K562 (cell line): Measurements from ENCODE around the gene CIAO2B. TPM values are rescaled to one million over a fixed set of nuclear protein-coding genes. Genes with fewer than 3 reads are reported as not detected.
A peak's percentile ranks its signal among the peaks of the same experiment; 100 is the strongest.

Experiments used
- CREM ChIP-seq: IDR thresholded peaks from 2 replicates; pipeline ENCODE4 v1.6.1; 2014; ENCODE audit warnings: antibody characterized with exemption, low read depth
- HMG20B ChIP-seq: fragments of 250-450 bp; sonication (Bioruptor Pico); IDR thresholded peaks from 2 replicates; pipeline ENCODE4 v1.5.0; 2021; ENCODE audit warnings: mild to moderate bottlenecking
- PPARD ChIP-seq: fragments of 250-450 bp; sonication (Bioruptor Pico); IDR thresholded peaks from 2 replicates; pipeline ENCODE4 v1.8.0; 2022; ENCODE audit warnings: inconsistent platforms, mild to moderate bottlenecking, moderate library complexity
- RBM25 ChIP-seq: fragments of 200-400 bp; formaldehyde crosslinking; IDR thresholded peaks from 2 replicates; pipeline ENCODE4 v1.6.1; 2018; ENCODE audit warnings: low read length, low read depth, moderate library complexity; ENCODE audit not compliant: severe bottlenecking
- SLC30A9 ChIP-seq: fragments of 250-450 bp; sonication (Bioruptor Pico); IDR thresholded peaks from 2 replicates; pipeline ENCODE4 v1.8.0; 2022; ENCODE audit warnings: mild to moderate bottlenecking, moderate library complexity
- XRCC5 ChIP-seq: fragments of 200-400 bp; formaldehyde crosslinking; IDR thresholded peaks from 2 replicates; pipeline ENCODE4 v1.6.1; 2017; ENCODE audit warnings: low read depth, mild to moderate bottlenecking, low read length
- ZNF121 ChIP-seq: sonication (generic); formaldehyde crosslinking; conservative IDR thresholded peaks from 2 replicates; pipeline ENCODE4 v1.8.0; 2022; ENCODE audit warnings: missing genetic modification reagents
- ZNF79 ChIP-seq: fragments of 250-450 bp; sonication (Bioruptor Pico); IDR thresholded peaks from 2 replicates; pipeline ENCODE4 v1.4.0; 2020; ENCODE audit warnings: low read depth, mild to moderate bottlenecking, moderate library complexity
- polyA plus RNA-seq, 8 experiments: library from polyadenylated mRNA; depleted of rRNA in 4 of 8; stranded (reverse) in 5 of 8; unstranded in 3 of 8; fragments of >200 nt; fragmentation: Nextera tagmentation in 2 of 8; fragmentation: Illumina TruSeq in 1 of 8; extraction: Ambion mirVana in 2 of 8; extraction: Trizol in 1 of 8; gene quantifications; 2 replicates each; pipeline versions ENCODE4 v1.2.1 to v1.2.3, GENCODE V29; 2011 to 2014; ENCODE audit warnings: inconsistent platforms in 1 of 8, missing spikeins in 1 of 8
- total RNA-seq, 7 experiments: library from RNA; depleted of rRNA in 6 of 7; stranded (reverse); fragments of >200 nt in 6 of 7; fragmentation: Illumina TruSeq in 2 of 7; extraction: Trizol in 2 of 7; gene quantifications; 2 replicates each; pipeline versions ENCODE4 v1.2.1 to v1.2.3, GENCODE V29; 2011 to 2021; ENCODE audit warnings: low replicate concordance in 1 of 7
- TF ChIP-seq, protein P1 (sequence below): fragments of 450-650 bp; formaldehyde crosslinking; IDR thresholded peaks from 2 replicates; pipeline ENCODE4 v1.4.0; 2020; ENCODE audit warnings: mild to moderate bottlenecking, moderate library complexity
- TF ChIP-seq, protein P2 (sequence below), 3 experiments: IDR thresholded peaks in 2 of 3; conservative IDR thresholded peaks in 1 of 3; 2 replicates each; pipeline ENCODE4 v1.5.1; 2011 to 2012; ENCODE audit warnings: low read length in 3 of 3, mild to moderate bottlenecking in 3 of 3, control low read depth in 2 of 3, improper control_type of control experiment in 1 of 3, inconsistent platforms in 1 of 3, low read depth in 1 of 3, mixed read lengths in 1 of 3, moderate library complexity in 1 of 3; ENCODE audit not compliant: insufficient read depth in 2 of 3
- TF ChIP-seq, protein P3 (sequence below): fragments of 250-450 bp; sonication (Bioruptor Pico); IDR thresholded peaks from 2 replicates; pipeline ENCODE4 v1.5.0; 2022; ENCODE audit warnings: mild to moderate bottlenecking
- TF ChIP-seq, protein P4 (sequence below): fragments of 450-650 bp; formaldehyde crosslinking; IDR thresholded peaks from 2 replicates; pipeline ENCODE4 v1.4.0; 2020; ENCODE audit warnings: mild to moderate bottlenecking, moderate library complexity
- TF ChIP-seq, protein P5 (sequence below): fragments of 450-650 bp; IDR thresholded peaks from 2 replicates; pipeline ENCODE4 v1.6.1; 2016; ENCODE audit warnings: mild to moderate bottlenecking
- TF ChIP-seq, protein P6 (sequence below): fragments of 450-650 bp; IDR thresholded peaks from 2 replicates; pipeline ENCODE4 v1.7.1; 2018; ENCODE audit warnings: mild to moderate bottlenecking, low read depth; ENCODE audit not compliant: partially characterized antibody

The CIAO2B gene
- total and polyA plus RNA-seq, 9 of the 15 experiments (the other 6 are each of a cell fraction or from before 2014, with no cell fraction given): 86.8 to 182 (median 113) TPM

DNA sequence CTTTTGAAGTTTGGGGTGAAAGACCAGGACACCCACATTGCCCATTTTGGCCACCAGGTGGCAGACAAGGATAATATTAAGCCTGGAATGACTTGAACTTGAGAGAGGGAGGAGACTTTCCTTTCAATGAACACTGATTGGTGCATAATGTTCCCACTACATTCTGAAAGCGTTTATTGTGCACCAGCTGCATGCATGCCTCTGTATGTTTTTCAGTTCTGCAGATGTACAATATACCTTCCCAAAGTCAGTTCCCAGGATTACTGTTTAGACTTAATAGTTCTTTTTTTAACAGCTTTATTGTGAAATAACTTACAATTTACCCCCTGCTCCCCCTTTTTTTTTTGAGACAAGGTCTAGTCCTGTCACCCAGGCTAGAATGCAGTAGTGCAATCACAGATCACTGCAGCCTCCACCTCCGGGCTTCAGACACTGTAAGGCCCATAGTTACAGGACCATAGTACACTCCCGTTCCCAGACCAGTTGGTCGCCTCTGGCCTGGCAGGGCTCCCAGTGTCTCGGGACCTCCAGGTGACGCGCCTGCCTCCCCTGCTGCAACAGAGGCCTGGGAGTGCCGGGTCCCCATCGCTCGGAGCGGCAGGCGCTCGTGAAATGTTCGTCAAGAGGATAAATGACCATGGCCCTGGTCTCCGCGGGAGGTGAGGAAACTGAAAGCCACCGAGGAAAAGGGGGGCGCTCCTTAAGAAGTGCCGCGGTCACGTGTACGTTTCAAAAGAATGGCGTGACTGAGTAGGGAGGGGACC lies 13.3 kb upstream of the CIAO2B start (continued):
- TF ChIP-seq, protein P1, sequence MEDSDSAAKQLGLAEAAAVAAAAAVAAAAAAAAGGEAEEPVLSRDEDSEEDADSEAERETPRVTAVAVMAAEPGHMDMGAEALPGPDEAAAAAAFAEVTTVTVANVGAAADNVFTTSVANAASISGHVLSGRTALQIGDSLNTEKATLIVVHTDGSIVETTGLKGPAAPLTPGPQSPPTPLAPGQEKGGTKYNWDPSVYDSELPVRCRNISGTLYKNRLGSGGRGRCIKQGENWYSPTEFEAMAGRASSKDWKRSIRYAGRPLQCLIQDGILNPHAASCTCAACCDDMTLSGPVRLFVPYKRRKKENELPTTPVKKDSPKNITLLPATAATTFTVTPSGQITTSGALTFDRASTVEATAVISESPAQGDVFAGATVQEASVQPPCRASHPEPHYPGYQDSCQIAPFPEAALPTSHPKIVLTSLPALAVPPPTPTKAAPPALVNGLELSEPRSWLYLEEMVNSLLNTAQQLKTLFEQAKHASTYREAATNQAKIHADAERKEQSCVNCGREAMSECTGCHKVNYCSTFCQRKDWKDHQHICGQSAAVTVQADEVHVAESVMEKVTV (CRISPR knock-in tag): peak; percentile 52; the same call in 1 of the 2 replicates
- TF ChIP-seq, protein P2, sequence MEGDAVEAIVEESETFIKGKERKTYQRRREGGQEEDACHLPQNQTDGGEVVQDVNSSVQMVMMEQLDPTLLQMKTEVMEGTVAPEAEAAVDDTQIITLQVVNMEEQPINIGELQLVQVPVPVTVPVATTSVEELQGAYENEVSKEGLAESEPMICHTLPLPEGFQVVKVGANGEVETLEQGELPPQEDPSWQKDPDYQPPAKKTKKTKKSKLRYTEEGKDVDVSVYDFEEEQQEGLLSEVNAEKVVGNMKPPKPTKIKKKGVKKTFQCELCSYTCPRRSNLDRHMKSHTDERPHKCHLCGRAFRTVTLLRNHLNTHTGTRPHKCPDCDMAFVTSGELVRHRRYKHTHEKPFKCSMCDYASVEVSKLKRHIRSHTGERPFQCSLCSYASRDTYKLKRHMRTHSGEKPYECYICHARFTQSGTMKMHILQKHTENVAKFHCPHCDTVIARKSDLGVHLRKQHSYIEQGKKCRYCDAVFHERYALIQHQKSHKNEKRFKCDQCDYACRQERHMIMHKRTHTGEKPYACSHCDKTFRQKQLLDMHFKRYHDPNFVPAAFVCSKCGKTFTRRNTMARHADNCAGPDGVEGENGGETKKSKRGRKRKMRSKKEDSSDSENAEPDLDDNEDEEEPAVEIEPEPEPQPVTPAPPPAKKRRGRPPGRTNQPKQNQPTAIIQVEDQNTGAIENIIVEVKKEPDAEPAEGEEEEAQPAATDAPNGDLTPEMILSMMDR (IDR thresholded peaks at IDR 0.05 in 2 of 3, conservative IDR thresholded peaks at IDR 0.05 in 1 of 3; ENCODE audit: insufficient read depth in 2 of 3, low read depth in 1 of 3, low read length in 3 of 3): peak; percentile 76 to 94 (median 92)
- TF ChIP-seq PPARD (CRISPR knock-in tag): no peak
- peak; percentile 53 for TF ChIP-seq RBM25
- TF ChIP-seq, protein P3, sequence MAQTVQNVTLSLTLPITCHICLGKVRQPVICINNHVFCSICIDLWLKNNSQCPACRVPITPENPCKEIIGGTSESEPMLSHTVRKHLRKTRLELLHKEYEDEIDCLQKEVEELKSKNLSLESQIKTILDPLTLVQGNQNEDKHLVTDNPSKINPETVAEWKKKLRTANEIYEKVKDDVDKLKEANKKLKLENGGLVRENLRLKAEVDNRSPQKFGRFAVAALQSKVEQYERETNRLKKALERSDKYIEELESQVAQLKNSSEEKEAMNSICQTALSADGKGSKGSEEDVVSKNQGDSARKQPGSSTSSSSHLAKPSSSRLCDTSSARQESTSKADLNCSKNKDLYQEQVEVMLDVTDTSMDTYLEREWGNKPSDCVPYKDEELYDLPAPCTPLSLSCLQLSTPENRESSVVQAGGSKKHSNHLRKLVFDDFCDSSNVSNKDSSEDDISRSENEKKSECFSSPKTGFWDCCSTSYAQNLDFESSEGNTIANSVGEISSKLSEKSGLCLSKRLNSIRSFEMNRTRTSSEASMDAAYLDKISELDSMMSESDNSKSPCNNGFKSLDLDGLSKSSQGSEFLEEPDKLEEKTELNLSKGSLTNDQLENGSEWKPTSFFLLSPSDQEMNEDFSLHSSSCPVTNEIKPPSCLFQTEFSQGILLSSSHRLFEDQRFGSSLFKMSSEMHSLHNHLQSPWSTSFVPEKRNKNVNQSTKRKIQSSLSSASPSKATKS (CRISPR knock-in tag): no peak
- TF ChIP-seq XRCC5: 0 out of 2 replicates have a peak, but pooled peaks have one; percentile 14
- TF ChIP-seq, protein P4, sequence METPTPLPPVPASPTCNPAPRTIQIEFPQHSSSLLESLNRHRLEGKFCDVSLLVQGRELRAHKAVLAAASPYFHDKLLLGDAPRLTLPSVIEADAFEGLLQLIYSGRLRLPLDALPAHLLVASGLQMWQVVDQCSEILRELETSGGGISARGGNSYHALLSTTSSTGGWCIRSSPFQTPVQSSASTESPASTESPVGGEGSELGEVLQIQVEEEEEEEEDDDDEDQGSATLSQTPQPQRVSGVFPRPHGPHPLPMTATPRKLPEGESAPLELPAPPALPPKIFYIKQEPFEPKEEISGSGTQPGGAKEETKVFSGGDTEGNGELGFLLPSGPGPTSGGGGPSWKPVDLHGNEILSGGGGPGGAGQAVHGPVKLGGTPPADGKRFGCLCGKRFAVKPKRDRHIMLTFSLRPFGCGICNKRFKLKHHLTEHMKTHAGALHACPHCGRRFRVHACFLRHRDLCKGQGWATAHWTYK: no peak
- TF ChIP-seq HMG20B (CRISPR knock-in tag): no peak
- TF ChIP-seq SLC30A9: no peak
- TF ChIP-seq ZNF79 (CRISPR knock-in tag): no peak
- no peak for TF ChIP-seq CREM
- TF ChIP-seq ZNF121 (CRISPR knock-in tag): no peak
- TF ChIP-seq, protein P5, sequence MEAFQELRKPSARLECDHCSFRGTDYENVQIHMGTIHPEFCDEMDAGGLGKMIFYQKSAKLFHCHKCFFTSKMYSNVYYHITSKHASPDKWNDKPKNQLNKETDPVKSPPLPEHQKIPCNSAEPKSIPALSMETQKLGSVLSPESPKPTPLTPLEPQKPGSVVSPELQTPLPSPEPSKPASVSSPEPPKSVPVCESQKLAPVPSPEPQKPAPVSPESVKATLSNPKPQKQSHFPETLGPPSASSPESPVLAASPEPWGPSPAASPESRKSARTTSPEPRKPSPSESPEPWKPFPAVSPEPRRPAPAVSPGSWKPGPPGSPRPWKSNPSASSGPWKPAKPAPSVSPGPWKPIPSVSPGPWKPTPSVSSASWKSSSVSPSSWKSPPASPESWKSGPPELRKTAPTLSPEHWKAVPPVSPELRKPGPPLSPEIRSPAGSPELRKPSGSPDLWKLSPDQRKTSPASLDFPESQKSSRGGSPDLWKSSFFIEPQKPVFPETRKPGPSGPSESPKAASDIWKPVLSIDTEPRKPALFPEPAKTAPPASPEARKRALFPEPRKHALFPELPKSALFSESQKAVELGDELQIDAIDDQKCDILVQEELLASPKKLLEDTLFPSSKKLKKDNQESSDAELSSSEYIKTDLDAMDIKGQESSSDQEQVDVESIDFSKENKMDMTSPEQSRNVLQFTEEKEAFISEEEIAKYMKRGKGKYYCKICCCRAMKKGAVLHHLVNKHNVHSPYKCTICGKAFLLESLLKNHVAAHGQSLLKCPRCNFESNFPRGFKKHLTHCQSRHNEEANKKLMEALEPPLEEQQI: no peak
- TF ChIP-seq, protein P6, sequence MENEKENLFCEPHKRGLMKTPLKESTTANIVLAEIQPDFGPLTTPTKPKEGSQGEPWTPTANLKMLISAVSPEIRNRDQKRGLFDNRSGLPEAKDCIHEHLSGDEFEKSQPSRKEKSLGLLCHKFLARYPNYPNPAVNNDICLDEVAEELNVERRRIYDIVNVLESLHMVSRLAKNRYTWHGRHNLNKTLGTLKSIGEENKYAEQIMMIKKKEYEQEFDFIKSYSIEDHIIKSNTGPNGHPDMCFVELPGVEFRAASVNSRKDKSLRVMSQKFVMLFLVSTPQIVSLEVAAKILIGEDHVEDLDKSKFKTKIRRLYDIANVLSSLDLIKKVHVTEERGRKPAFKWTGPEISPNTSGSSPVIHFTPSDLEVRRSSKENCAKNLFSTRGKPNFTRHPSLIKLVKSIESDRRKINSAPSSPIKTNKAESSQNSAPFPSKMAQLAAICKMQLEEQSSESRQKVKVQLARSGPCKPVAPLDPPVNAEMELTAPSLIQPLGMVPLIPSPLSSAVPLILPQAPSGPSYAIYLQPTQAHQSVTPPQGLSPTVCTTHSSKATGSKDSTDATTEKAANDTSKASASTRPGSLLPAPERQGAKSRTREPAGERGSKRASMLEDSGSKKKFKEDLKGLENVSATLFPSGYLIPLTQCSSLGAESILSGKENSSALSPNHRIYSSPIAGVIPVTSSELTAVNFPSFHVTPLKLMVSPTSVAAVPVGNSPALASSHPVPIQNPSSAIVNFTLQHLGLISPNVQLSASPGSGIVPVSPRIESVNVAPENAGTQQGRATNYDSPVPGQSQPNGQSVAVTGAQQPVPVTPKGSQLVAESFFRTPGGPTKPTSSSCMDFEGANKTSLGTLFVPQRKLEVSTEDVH: no peak
